ENCODE results near the gene CD70.

DNA sequence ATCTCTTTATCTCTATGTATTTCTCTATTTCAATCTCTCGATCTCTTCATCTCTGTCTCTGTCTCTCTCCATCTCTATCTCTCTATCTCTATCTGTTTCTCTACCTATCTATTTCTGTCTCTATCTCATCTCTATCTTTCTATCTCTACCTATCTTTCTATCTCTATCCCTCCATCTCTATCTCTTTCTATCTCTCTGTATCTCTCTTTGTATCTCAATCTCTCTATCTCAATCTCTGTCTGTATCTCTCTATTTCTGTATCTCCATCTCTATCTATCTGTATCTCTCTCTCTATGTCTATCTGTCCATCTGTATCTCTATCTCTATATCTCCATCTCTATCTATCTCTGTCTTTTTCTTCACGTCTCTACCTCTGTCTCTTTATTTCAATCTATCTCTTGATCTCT lies 34.9 kb downstream of the CD70 start:
- TF ChIP-seq POLR2A (IDR thresholded peaks at IDR 0.05): no peak
- TF ChIP-seq, protein P1, sequence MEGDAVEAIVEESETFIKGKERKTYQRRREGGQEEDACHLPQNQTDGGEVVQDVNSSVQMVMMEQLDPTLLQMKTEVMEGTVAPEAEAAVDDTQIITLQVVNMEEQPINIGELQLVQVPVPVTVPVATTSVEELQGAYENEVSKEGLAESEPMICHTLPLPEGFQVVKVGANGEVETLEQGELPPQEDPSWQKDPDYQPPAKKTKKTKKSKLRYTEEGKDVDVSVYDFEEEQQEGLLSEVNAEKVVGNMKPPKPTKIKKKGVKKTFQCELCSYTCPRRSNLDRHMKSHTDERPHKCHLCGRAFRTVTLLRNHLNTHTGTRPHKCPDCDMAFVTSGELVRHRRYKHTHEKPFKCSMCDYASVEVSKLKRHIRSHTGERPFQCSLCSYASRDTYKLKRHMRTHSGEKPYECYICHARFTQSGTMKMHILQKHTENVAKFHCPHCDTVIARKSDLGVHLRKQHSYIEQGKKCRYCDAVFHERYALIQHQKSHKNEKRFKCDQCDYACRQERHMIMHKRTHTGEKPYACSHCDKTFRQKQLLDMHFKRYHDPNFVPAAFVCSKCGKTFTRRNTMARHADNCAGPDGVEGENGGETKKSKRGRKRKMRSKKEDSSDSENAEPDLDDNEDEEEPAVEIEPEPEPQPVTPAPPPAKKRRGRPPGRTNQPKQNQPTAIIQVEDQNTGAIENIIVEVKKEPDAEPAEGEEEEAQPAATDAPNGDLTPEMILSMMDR (IDR thresholded peaks at IDR 0.05): no peak

All from thyroid gland (tissue), 4 donors.